H1 (cell line): Measurements from ENCODE around the gene DENND5B. TPM values are rescaled to one million over a fixed set of nuclear protein-coding genes. Genes with fewer than 3 reads are reported as not detected.
"Not testable (repeated sequence)": the region's sequence is repeated elsewhere in the genome, so short reads cannot be mapped to it uniquely, and the experiment has no call there.

Experiments used
- CTCF ChIA-PET: fragments of 300-600 bp; sonication (Branson Sonifier 250); formaldehyde crosslinking; loops from one replicate; lab custom pipeline; 2021; ENCODE audit not compliant: partially characterized antibody; lab: Charles Lee
- POLR2A ChIA-PET: fragments of 300-600 bp; sonication (Branson Sonifier 250); formaldehyde crosslinking; loops from one replicate; lab custom pipeline; 2021; ENCODE audit warnings: inconsistent platforms; ENCODE audit not compliant: partially characterized antibody; lab: Charles Lee
- DNase-seq, 2 experiments: peaks; one replicate each; pipeline versions ENCODE4 v3.0.0 to v3.0.0-alpha.2; 2010 to 2022; ENCODE audit warnings: low spot score in 2 of 2, low read depth in 1 of 2, mixed read lengths in 1 of 2
- FAIRE-seq: peaks from 2 replicates; lab custom pipeline; 2011; peaks lifted over from hg19 to GRCh38; lab: Jason Lieb, UNC
- H2AFZ ChIP-seq: 2 replicates; pipeline ENCODE4 v1.8.1; 2012; ENCODE audit warnings: low read length, inconsistent platforms
- H2AK5ac ChIP-seq: 2 replicates; pipeline ENCODE4 v1.6.1; 2013; ENCODE audit warnings: low read depth, low read length
- H2BK120ac ChIP-seq: replicated peaks from 2 replicates; pipeline ENCODE3; 2013; ENCODE audit warnings: low read depth, low read length, inconsistent platforms
- H2BK12ac ChIP-seq: 2 replicates; pipeline ENCODE4 v1.6.1; 2013; ENCODE audit warnings: low read depth, low read length
- H2BK15ac ChIP-seq: 2 replicates; pipeline ENCODE4 v1.6.1; 2013; ENCODE audit warnings: low read length
- H2BK20ac ChIP-seq: 2 replicates; pipeline ENCODE4 v1.6.1; 2013; ENCODE audit warnings: low read length
- H2BK5ac ChIP-seq: 2 replicates; pipeline ENCODE4 v1.6.1; 2013; ENCODE audit warnings: low read depth, low read length
- H3K14ac ChIP-seq: 2 replicates; pipeline ENCODE4 v1.6.1; 2013; ENCODE audit warnings: inconsistent platforms; ENCODE audit not compliant: insufficient read length
- H3K18ac ChIP-seq: 2 replicates; pipeline ENCODE4 v1.6.1; 2013; ENCODE audit warnings: low read length; ENCODE audit errors: extremely low read depth
- H3K23ac ChIP-seq: 2 replicates; pipeline ENCODE4 v1.6.1; 2013; ENCODE audit warnings: inconsistent platforms; ENCODE audit not compliant: insufficient read length
- H3K23me2 ChIP-seq: 2 replicates; pipeline ENCODE4 v1.6.1; 2013; ENCODE audit warnings: low read depth, low read length
- H3K27ac ChIP-seq: 2 replicates; pipeline ENCODE4 v1.6.1; 2011; ENCODE audit warnings: low read depth, low read length, inconsistent platforms
- H3K27me3 ChIP-seq, 4 experiments: replicated peaks in 1 of 4; 1 replicate in 1 of 4; 2 replicates in 3 of 4; pipeline versions ENCODE4 v1.6.1 to v1.8.1; 2011 to 2013; ENCODE audit warnings: low read length in 3 of 4, mild to moderate bottlenecking in 3 of 4, inconsistent platforms in 2 of 4, mixed read lengths in 2 of 4, moderate library complexity in 1 of 4; ENCODE audit not compliant: control insufficient read depth in 3 of 4, insufficient read depth in 3 of 4; ENCODE audit errors: extremely low read depth in 1 of 4
- H3K36me3 ChIP-seq, 4 experiments: 2 replicates each; pipeline versions ENCODE4 v1.6.1 to v1.8.1; 2011 to 2013; ENCODE audit warnings: mild to moderate bottlenecking in 4 of 4, low read length in 3 of 4, moderate library complexity in 2 of 4, control low read depth in 1 of 4, inconsistent platforms in 1 of 4; ENCODE audit not compliant: insufficient read depth in 4 of 4, control insufficient read depth in 2 of 4
- H3K4ac ChIP-seq: replicated peaks from 2 replicates; pipeline ENCODE3; 2013; ENCODE audit warnings: low read length, low read depth, mixed read lengths, inconsistent platforms; ENCODE audit not compliant: insufficient read length
- H3K4me1 ChIP-seq, 4 experiments: replicated peaks in 1 of 4; 1 replicate in 1 of 4; 2 replicates in 3 of 4; pipeline versions ENCODE4 v1.6.1 to v1.8.1; 2011 to 2013; ENCODE audit warnings: low read length in 3 of 4, inconsistent platforms in 2 of 4, mixed read lengths in 1 of 4; ENCODE audit not compliant: insufficient read depth in 4 of 4, control insufficient read depth in 3 of 4
- H3K4me2 ChIP-seq, 2 experiments: 2 replicates each; pipeline versions ENCODE4 v1.6.1 to v1.8.1; 2011 to 2013; ENCODE audit warnings: low read depth in 2 of 2, low read length in 2 of 2, control low read depth in 1 of 2, inconsistent platforms in 1 of 2, mild to moderate bottlenecking in 1 of 2; ENCODE audit not compliant: insufficient read depth in 1 of 2
- H3K4me3 ChIP-seq, 4 experiments: fragments of 200-600, 300-600 bp in 1 of 4; sonication (generic), shearing (Covaris generic), sonication (Bioruptor Twin) in 1 of 4; 2 replicates each; pipeline versions ENCODE4 v1.5.1 to v1.8.1; 2011 to 2016; ENCODE audit warnings: low read length in 4 of 4, low read depth in 3 of 4, control low read depth in 2 of 4, inconsistent platforms in 2 of 4, mild to moderate bottlenecking in 2 of 4, mixed read lengths in 1 of 4, moderate library complexity in 1 of 4; ENCODE audit not compliant: insufficient read depth in 2 of 4; ENCODE audit errors: extremely low read depth in 1 of 4
- H3K56ac ChIP-seq: replicated peaks from 2 replicates; pipeline ENCODE3; 2013; ENCODE audit warnings: low read depth, mild to moderate bottlenecking, mixed read lengths, low read length, inconsistent platforms; ENCODE audit not compliant: insufficient read length
- H3K79me1 ChIP-seq: 2 replicates; pipeline ENCODE4 v1.6.1; 2013; ENCODE audit warnings: low read depth, low read length, control low read depth
- H3K79me2 ChIP-seq, 2 experiments: 2 replicates each; pipeline versions ENCODE4 v1.6.1 to v1.8.1; 2012 to 2013; ENCODE audit warnings: low read length in 2 of 2, mild to moderate bottlenecking in 2 of 2, inconsistent platforms in 1 of 2; ENCODE audit not compliant: insufficient read depth in 2 of 2, control insufficient read depth in 1 of 2
- H3K9ac ChIP-seq, 4 experiments: replicated peaks in 1 of 4; 1 replicate in 1 of 4; 2 replicates in 3 of 4; pipeline versions ENCODE4 v1.6.1 to v1.8.1; 2011 to 2013; ENCODE audit warnings: low read depth in 3 of 4, low read length in 3 of 4, control low read depth in 2 of 4, mild to moderate bottlenecking in 2 of 4, moderate library complexity in 2 of 4, inconsistent platforms in 1 of 4; ENCODE audit errors: extremely low read depth in 1 of 4
- H3K9me3 ChIP-seq, 2 experiments: 2 replicates each; pipeline versions ENCODE4 v1.6.1 to v1.8.1; 2012 to 2013; ENCODE audit warnings: mild to moderate bottlenecking in 2 of 2, moderate library complexity in 2 of 2, control low read depth in 1 of 2, inconsistent platforms in 1 of 2, low read depth in 1 of 2, low read length in 1 of 2, mixed read lengths in 1 of 2; ENCODE audit not compliant: insufficient read depth in 2 of 2
- H4K20me1 ChIP-seq, 2 experiments: replicated peaks in 1 of 2; 2 replicates each; pipeline versions ENCODE3 to v1.8.1; 2011 to 2013; ENCODE audit warnings: inconsistent platforms in 2 of 2, low read length in 2 of 2, mild to moderate bottlenecking in 1 of 2; ENCODE audit not compliant: insufficient read depth in 2 of 2, control insufficient read depth in 1 of 2
- H4K5ac ChIP-seq: 2 replicates; pipeline ENCODE4 v1.6.1; 2013; ENCODE audit warnings: low read length, low read depth, mixed read lengths, inconsistent platforms; ENCODE audit not compliant: insufficient read length
- H4K8ac ChIP-seq: 2 replicates; pipeline ENCODE4 v1.8.0; 2013; ENCODE audit warnings: mild to moderate bottlenecking, moderate library complexity, low read length, inconsistent platforms; ENCODE audit not compliant: insufficient read depth; ENCODE audit errors: extremely low read depth
- H4K91ac ChIP-seq: replicated peaks from 2 replicates; pipeline ENCODE3; 2013; ENCODE audit warnings: low read length, mixed read lengths, inconsistent platforms; ENCODE audit not compliant: insufficient read length
- ATF2 ChIP-seq: IDR thresholded peaks from 2 replicates; pipeline ENCODE4 v1.6.1; 2012; ENCODE audit warnings: low read length, inconsistent platforms
- CTCF ChIP-seq, 3 experiments: IDR thresholded peaks; 1 replicate in 2 of 3; 2 replicates in 1 of 3; pipeline versions ENCODE4 v1.5.1 to v1.6.1; 2011; ENCODE audit warnings: low read length in 3 of 3, mild to moderate bottlenecking in 3 of 3, inconsistent platforms in 2 of 3, low read depth in 1 of 3, moderate library complexity in 1 of 3; ENCODE audit not compliant: insufficient read depth in 1 of 3; ENCODE audit errors: control extremely low read depth in 1 of 3
- JUND ChIP-seq: IDR thresholded peaks from 2 replicates; pipeline ENCODE4 v1.6.1; 2011; ENCODE audit warnings: mild to moderate bottlenecking, improper control_type of control experiment, low read length
- KDM5A ChIP-seq: fragments of 200-600 bp; IDR thresholded peaks from 2 replicates; pipeline ENCODE4 v1.7.1; 2012; ENCODE audit warnings: mild to moderate bottlenecking, low read length, inconsistent platforms, mixed read lengths
- MAFK ChIP-seq: IDR thresholded peaks from 2 replicates; pipeline ENCODE4 v1.6.1; 2012; ENCODE audit warnings: low read depth, mild to moderate bottlenecking, improper control_type of control experiment, low read length
- RAD21 ChIP-seq, 2 experiments: IDR thresholded peaks in 1 of 2; conservative IDR thresholded peaks in 1 of 2; 2 replicates each; pipeline ENCODE4 v1.6.1; 2011; ENCODE audit warnings: low read depth in 2 of 2, low read length in 2 of 2, improper control_type of control experiment in 1 of 2, inconsistent platforms in 1 of 2, mild to moderate bottlenecking in 1 of 2, moderate library complexity in 1 of 2
- WGBS, 2 experiments: shearing (Covaris generic) in 1 of 2; methylation state at CpG; one replicate each; pipeline versions ENCODE4 v1.1.6 to v1.1.7; 2013 to 2015; ENCODE audit warnings: low lambda C conversion rate in 2 of 2, mixed read lengths in 2 of 2, inconsistent platforms in 1 of 2, low coverage in 1 of 2, missing lambda C conversion rate in 1 of 2; ENCODE audit not compliant: insufficient replicate concordance in 2 of 2, insufficient coverage in 1 of 2, insufficient read length in 1 of 2; ENCODE audit errors: extremely low coverage in 1 of 2, missing lambda C conversion rate in 1 of 2; 5-methylcytosine and 5-hydroxymethylcytosine counted together
- polyA plus RNA-seq, 7 experiments: library from polyadenylated mRNA; depleted of rRNA in 3 of 7; stranded (reverse) in 5 of 7; unstranded in 2 of 7; fragments of >200 nt in 5 of 7; fragments of 200-250 nt in 2 of 7; gene quantifications; 1 replicate in 5 of 7; 2 replicates in 1 of 7; 4 replicates in 1 of 7; pipeline versions ENCODE4 v1.2.1 to v1.2.3, GENCODE V29; 2011 to 2013; ENCODE audit warnings: missing spikeins in 2 of 7, mixed read lengths in 2 of 7
- total RNA-seq: library from RNA; stranded (reverse); fragmentation: NEBNext Ultra II Directional; extraction: Animal tissue kit (Norgen Biotek cat#: 25700); gene quantifications from 2 replicates; pipeline ENCODE4 v1.2.1, GENCODE V29; 2021

DENND5B gene
- total and polyA plus RNA-seq, 2 of the 8 experiments (the other 6 are each of a cell fraction or from before 2014, with no cell fraction given): 13.4 to 20.2 TPM

- H3K4me1 ChIP-seq: not testable (repeated sequence)
These were observed 187.8 kb downstream of the DENND5B start for GRCh38 chr12:31403099-31403607.

More at GRCh38 chr12:31403099-31403607, 187.8 kb downstream of the DENND5B start:
- H2BK15ac ChIP-seq, H2BK12ac ChIP-seq, H2BK5ac ChIP-seq, H2AFZ ChIP-seq, H3K27ac ChIP-seq, H3K27me3 ChIP-seq, H3K79me2 ChIP-seq, H3K14ac ChIP-seq, H3K18ac ChIP-seq, H4K8ac ChIP-seq, H4K5ac ChIP-seq, H3K36me3 ChIP-seq, H4K91ac ChIP-seq, H2BK20ac ChIP-seq, H3K4ac ChIP-seq, H3K23ac ChIP-seq, H3K79me1 ChIP-seq, H3K56ac ChIP-seq, H2AK5ac ChIP-seq, H4K20me1 ChIP-seq, H3K4me3 ChIP-seq, H2BK120ac ChIP-seq, H3K9me3 ChIP-seq, H3K23me2 ChIP-seq, H3K4me2 ChIP-seq, H3K9ac ChIP-seq: not testable (repeated sequence)
- peak; percentile 66 to 93 (median 75) for TF ChIP-seq CTCF (IDR thresholded peaks at IDR 0.05; ENCODE audit: control extremely low read depth in 1 of 3, insufficient read depth in 1 of 3, low read depth in 1 of 3, low read length in 3 of 3)
- TF ChIP-seq KDM5A: peak; percentile 28; the same call in 1 of the 2 replicates
- TF ChIP-seq MAFK: 0 out of 2 replicates have a peak, but pooled peaks have one; percentile 6
- TF ChIP-seq RAD21 (IDR thresholded peaks at IDR 0.05 in 1 of 2, conservative IDR thresholded peaks at IDR 0.05 in 1 of 2; ENCODE audit: low read depth in 2 of 2, low read length in 2 of 2): peak; percentile 94 to 97
- peak; percentile 69; the same call in 1 of the 2 replicates for TF ChIP-seq JUND
- TF ChIP-seq ATF2: peak; percentile 75; the same call in 1 of the 2 replicates
- WGBS, 2 experiments: 39% methylated on average over 5 of the region's 7 CpGs; no CpG with 5 or more reads in 1 of the 2 experiments
- CTCF ChIA-PET: interaction anchor here (0.6 to 3.4 kb wide), 55 partner anchors 9 to 1401 kb away, joined by 3 to 31 read pairs (median 4); no protein-coding TSS in a partner anchor
- peak; percentile 93 for FAIRE-seq
- POLR2A ChIA-PET: interaction anchor here (0.6 to 4.2 kb wide), 5 partner anchors 17 to 239 kb away, joined by 3 to 28 read pairs (median 5); partner anchors contain the start of gene SINHCAF
- DNase-seq: peak; percentile 43 to 54
